A673 (cell line): ENCODE data around the gene PAXX.

Experiments used
- EZH2 ChIP-seq: fragments of 200-600 bp; sonication (generic); IDR thresholded peaks from 2 replicates; pipeline ENCODE4 v1.6.1; 2017; ENCODE audit warnings: borderline replicate concordance, low read depth, mild to moderate bottlenecking, mixed read lengths, antibody characterized with exemption, low read length; ENCODE audit not compliant: poor library complexity, severe bottlenecking
- TF ChIP-seq, protein P1 (sequence below): fragments of 300-800, 200-600 bp; sonication (generic); conservative IDR thresholded peaks from 2 replicates; pipeline ENCODE4 v1.5.1; 2017; ENCODE audit warnings: low read depth, mild to moderate bottlenecking, antibody characterized with exemption, low read length, moderate library complexity, mixed read lengths

- TF ChIP-seq, protein P1, sequence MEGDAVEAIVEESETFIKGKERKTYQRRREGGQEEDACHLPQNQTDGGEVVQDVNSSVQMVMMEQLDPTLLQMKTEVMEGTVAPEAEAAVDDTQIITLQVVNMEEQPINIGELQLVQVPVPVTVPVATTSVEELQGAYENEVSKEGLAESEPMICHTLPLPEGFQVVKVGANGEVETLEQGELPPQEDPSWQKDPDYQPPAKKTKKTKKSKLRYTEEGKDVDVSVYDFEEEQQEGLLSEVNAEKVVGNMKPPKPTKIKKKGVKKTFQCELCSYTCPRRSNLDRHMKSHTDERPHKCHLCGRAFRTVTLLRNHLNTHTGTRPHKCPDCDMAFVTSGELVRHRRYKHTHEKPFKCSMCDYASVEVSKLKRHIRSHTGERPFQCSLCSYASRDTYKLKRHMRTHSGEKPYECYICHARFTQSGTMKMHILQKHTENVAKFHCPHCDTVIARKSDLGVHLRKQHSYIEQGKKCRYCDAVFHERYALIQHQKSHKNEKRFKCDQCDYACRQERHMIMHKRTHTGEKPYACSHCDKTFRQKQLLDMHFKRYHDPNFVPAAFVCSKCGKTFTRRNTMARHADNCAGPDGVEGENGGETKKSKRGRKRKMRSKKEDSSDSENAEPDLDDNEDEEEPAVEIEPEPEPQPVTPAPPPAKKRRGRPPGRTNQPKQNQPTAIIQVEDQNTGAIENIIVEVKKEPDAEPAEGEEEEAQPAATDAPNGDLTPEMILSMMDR: no peak
- TF ChIP-seq EZH2: no peak
Observed at GRCh38 chr9:136983656-136984314, 8.4 kb upstream of the PAXX start.
